Measurements from ENCODE around the gene CTNNA2. TPM values are rescaled to one million over a fixed set of nuclear protein-coding genes. Genes with fewer than 3 reads are reported as not detected.

CTNNA2 gene
- total and polyA plus RNA-seq, 2 of the 8 experiments (the other 6 are each of a cell fraction or from before 2014, with no cell fraction given), result 3.9 to 9.0 TPM

DNA sequence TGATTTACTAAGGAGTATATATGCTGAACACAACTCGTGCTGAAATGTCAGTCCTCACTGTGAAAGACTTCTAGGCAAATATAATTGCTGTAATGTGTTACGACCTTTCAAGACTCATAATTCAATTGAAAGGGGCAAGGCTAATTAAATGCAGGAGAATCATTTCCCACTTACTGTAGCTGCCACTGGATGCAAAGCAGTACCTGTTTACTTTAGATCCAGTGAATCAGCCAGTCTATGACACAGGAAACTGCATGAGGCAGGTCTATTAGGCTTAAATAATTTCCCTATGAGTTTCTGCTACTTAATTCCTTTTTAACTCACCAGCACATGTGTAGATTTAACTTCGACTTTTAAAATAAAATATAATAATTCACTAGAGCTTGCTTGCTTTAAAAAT is 125.6 kb downstream of the CTNNA2 start:
- Histone ChIP-seq H2AFZ (ENCODE audit: low read length) (no peak overlapping the region), H2BK20ac (ENCODE audit: low read length) (no peak overlapping the region), H3K4me1 (replicated peaks in 1 of 4; ENCODE audit: control insufficient read depth in 3 of 4, insufficient read depth in 4 of 4, low read length in 3 of 4) (peaks cover 0 to 9% (median 1%) of the 10 kb centered on the region in 4 experiments; a peak in 4 of 7 replicates), H3K36me3 (ENCODE audit: control insufficient read depth in 2 of 4, insufficient read depth in 4 of 4, low read length in 3 of 4) (no peaks in the 10 kb centered on the region), H2AK5ac (ENCODE audit: low read depth, low read length) (no peak overlapping the region), H3K56ac (replicated peaks; ENCODE audit: insufficient read length, low read depth, low read length) (no peak overlapping the region), H3K23ac (ENCODE audit: insufficient read length) (no peak overlapping the region), H3K79me2 (ENCODE audit: control insufficient read depth in 1 of 2, insufficient read depth in 2 of 2, low read length in 2 of 2) (no peaks in the 10 kb centered on the region), H3K79me1 (ENCODE audit: low read depth, low read length) (no peaks in the 10 kb centered on the region), H4K5ac (ENCODE audit: insufficient read length, low read depth, low read length) (no peak overlapping the region), H2BK12ac (ENCODE audit: low read depth, low read length) (no peak overlapping the region), H3K4ac (replicated peaks; ENCODE audit: insufficient read length, low read depth, low read length) (no peak overlapping the region), H3K9ac (replicated peaks in 1 of 4; ENCODE audit: extremely low read depth in 1 of 4, low read depth in 3 of 4, low read length in 3 of 4) (no peak overlapping the region), H3K14ac (ENCODE audit: insufficient read length) (no peak overlapping the region), H4K20me1 (replicated peaks in 1 of 2; ENCODE audit: control insufficient read depth in 1 of 2, insufficient read depth in 2 of 2, low read length in 2 of 2) (no peaks in the 10 kb centered on the region), H3K9me3 (ENCODE audit: insufficient read depth in 2 of 2, low read depth in 1 of 2, low read length in 1 of 2) (no peaks in the 10 kb centered on the region), H3K4me3 (ENCODE audit: extremely low read depth in 1 of 4, insufficient read depth in 2 of 4, low read depth in 3 of 4, low read length in 4 of 4) (no peak overlapping the region), H2BK15ac (ENCODE audit: low read length) (no peak overlapping the region), H3K23me2 (ENCODE audit: low read depth, low read length) (peaks cover 2% of the 10 kb centered on the region; the same call in 1 of the 2 replicates), H4K8ac (ENCODE audit: extremely low read depth, insufficient read depth, low read length) (no peak overlapping the region), H2BK120ac (replicated peaks; ENCODE audit: low read depth, low read length) (no peak overlapping the region), H3K18ac (ENCODE audit: extremely low read depth, low read length) (no peak overlapping the region; the same call in 1 of the 2 replicates), H4K91ac (replicated peaks; ENCODE audit: insufficient read length, low read length) (no peak overlapping the region), H3K27ac (ENCODE audit: low read depth, low read length) (no peak overlapping the region), H3K4me2 (ENCODE audit: insufficient read depth in 1 of 2, low read depth in 2 of 2, low read length in 2 of 2) (no peak overlapping the region), H2BK5ac (ENCODE audit: low read depth, low read length) (no peak overlapping the region), H3K27me3 (replicated peaks in 1 of 4; ENCODE audit: control insufficient read depth in 3 of 4, extremely low read depth in 1 of 4, insufficient read depth in 3 of 4, low read length in 3 of 4) (no peaks in the 10 kb centered on the region)
- FAIRE-seq (no peak), DNase-seq (ENCODE audit: low read depth in 1 of 2, low spot score in 2 of 2) (no peak)
- ChIA-PET CTCF (ENCODE audit: partially characterized antibody) (interaction anchor here (0.5 to 2.5 kb wide), 5 partner anchors 9 to 248 kb away, joined by 3 to 10 read pairs (median 3); no protein-coding TSS in a partner anchor), POLR2A (ENCODE audit: partially characterized antibody) (no interaction called here)
- WGBS, 2 experiments (ENCODE audit: extremely low coverage in 1 of 2, insufficient coverage in 1 of 2, insufficient read length in 1 of 2, insufficient replicate concordance in 2 of 2, low coverage in 1 of 2, low lambda C conversion rate in 2 of 2, missing lambda C conversion rate in 1 of 2), result 75% methylated on average over 3 of the region's 3 CpGs; no CpG with 5 or more reads in 1 of the 2 experiments
- TF ChIP-seq, protein P1, sequence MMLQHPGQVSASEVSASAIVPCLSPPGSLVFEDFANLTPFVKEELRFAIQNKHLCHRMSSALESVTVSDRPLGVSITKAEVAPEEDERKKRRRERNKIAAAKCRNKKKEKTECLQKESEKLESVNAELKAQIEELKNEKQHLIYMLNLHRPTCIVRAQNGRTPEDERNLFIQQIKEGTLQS (IDR thresholded peaks at IDR 0.05; ENCODE audit: insufficient read depth, low read depth, low read length), result no peak
- no peak for TF ChIP-seq SUZ12 (IDR thresholded peaks at IDR 0.05; ENCODE audit: low read length)
- TF ChIP-seq POU5F1 (IDR thresholded peaks at IDR 0.05; ENCODE audit: low read depth, low read length), result no peak
- no peak for TF ChIP-seq SIRT6 (IDR thresholded peaks at IDR 0.05; ENCODE audit: low read length)
- TF ChIP-seq TBP (IDR thresholded peaks at IDR 0.05; ENCODE audit: low read depth, low read length), result no peak
- no peak for TF ChIP-seq KDM4A (IDR thresholded peaks at IDR 0.05; ENCODE audit: low read depth, low read length, severe bottlenecking)
- TF ChIP-seq RBBP5 (IDR thresholded peaks at IDR 0.05; ENCODE audit: borderline replicate concordance, low read depth, low read length), result no peak
- no peak for TF ChIP-seq CBX8 (IDR thresholded peaks at IDR 0.05; ENCODE audit: borderline replicate concordance, low read depth, low read length)
- no peak for TF ChIP-seq CBX5 (IDR thresholded peaks at IDR 0.05; ENCODE audit: low read depth, low read length)
- TF ChIP-seq GTF2F1 (IDR thresholded peaks at IDR 0.05; ENCODE audit: borderline replicate concordance, low read depth, low read length), result no peak
- no peak for TF ChIP-seq PHF8 (conservative IDR thresholded peaks at IDR 0.05; ENCODE audit: low read depth, low read length)
- TF ChIP-seq, protein P2, sequence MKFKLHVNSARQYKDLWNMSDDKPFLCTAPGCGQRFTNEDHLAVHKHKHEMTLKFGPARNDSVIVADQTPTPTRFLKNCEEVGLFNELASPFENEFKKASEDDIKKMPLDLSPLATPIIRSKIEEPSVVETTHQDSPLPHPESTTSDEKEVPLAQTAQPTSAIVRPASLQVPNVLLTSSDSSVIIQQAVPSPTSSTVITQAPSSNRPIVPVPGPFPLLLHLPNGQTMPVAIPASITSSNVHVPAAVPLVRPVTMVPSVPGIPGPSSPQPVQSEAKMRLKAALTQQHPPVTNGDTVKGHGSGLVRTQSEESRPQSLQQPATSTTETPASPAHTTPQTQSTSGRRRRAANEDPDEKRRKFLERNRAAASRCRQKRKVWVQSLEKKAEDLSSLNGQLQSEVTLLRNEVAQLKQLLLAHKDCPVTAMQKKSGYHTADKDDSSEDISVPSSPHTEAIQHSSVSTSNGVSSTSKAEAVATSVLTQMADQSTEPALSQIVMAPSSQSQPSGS (IDR thresholded peaks at IDR 0.05; ENCODE audit: low read length), result no peak

Measured in H1 (cell line).